Measurements from ENCODE around the gene SYT15.
"Not testable (repeated sequence)": the region's sequence is repeated elsewhere in the genome, so short reads cannot be mapped to it uniquely, and the experiment has no call there.

GRCh38 chr10:46581997-46582396 lies 3.1 kb downstream of the SYT15 start:
- not testable (repeated sequence) for TF ChIP-seq CTCF (IDR thresholded peaks at IDR 0.05; ENCODE audit: low read depth, low read length); EZH2phosphoT487 (IDR thresholded peaks at IDR 0.05; ENCODE audit: low read depth)

All from OCI-LY3 (cell line).